HG03571 (cell line): Measurements from ENCODE around the gene XRN2.
"Not testable (repeated sequence)": the region's sequence is repeated elsewhere in the genome, so short reads cannot be mapped to it uniquely, and the experiment has no call there.

Experiments used
- ATAC-seq: cut with Tn5 transposase; IDR thresholded peaks from one replicate; pipeline ENCODE4 v1.9.1; 2021; ENCODE audit not compliant: unreplicated experiment

XRN2 gene

DNA sequence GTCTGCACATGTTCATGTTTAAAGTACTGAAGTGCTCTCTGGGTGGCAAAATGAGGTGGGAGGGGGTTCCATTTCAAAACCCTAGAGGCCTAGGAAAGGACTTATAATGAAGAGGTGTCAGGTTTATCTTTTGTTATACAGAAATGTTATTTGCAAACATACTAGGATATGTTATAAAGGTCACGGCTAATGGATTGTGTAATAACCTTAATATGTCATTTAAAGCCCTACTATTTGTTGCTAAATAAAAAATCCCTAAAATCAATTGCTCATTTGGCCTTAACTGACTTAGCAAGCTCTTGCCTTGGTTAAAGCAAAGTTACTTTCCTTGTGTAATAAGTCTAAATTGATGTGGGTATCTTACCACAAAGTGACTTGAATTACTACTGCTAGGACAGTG is 85.4 kb downstream of the XRN2 start:
- no peak for ATAC-seq

DNA sequence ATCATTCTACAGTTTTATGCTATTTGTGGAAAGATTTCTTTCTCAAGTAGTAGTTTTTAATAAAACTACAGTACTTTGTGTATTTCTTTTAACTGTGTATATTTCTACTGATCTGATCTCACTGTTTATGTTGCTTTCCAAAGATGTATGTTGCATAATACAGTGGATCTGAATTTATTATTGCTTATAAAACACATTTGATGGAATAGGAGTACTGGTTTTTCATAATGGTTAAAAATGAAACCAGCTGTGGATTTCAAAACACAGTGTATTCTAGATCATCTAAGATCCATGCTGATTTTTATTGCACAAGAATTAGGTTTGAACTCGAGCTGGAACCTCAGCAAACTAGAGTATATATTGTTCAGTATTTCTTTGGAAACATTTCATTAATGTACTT is 86.2 kb downstream of the XRN2 start:
- no peak for ATAC-seq

DNA sequence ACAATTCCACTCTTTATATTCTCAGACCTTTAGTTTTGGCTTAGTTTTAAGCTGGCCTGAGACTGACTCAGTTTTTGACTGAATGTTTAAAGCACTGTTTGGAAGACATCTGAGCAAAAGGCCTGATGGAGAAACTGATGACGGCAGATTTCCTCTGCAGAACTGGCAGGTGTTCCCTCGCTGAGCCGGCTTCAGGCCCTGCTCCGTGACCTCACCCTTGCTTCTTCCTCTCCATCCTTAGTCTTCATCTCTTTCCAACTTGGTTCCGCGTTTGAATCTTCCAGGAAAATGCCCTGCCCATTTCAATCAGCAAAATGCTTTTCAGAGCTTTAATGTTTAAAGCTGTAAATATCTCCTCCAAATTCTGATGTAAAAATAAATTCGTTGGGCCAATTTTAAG is 87.6 kb downstream of the XRN2 start:
- ATAC-seq = no peak

DNA sequence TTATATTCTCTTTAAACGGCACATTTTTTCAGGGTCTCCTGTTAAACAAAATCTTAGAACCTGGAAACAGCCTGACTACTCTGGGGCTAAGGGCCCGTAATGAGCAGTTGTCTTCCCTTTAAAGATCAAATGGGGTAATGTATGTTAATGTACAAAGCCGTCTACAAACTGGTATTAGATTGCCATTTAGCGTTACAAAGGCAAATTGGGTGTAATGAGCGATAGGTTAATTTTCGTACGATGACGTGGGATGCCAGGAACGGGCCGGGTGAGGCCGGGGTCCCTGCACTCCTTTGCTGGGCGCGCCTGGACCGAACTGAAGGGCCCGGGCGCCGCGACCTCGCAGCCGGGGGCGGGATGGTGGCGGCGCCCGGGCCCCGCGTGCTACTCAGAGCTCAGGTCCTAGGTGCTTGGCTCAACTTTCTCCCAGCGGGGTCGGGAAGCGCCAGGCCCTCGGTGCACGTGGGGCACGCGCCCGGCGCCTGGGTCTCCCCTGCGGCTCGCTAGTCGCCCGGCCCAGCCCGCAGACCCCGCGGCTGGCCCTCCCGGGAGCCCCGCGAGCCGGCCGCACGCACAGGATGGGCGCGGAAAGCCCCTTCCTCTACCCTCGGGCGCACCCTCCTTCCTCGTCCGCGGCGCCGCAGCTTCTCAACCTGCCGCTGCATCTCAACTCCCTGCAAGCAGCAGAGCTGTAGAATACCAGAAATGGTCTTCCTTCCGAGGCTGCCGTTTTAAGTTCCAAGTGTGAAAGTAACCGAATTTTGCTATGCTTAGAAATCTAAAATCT is 88.2 kb downstream of the XRN2 start:
- ATAC-seq = no peak

DNA sequence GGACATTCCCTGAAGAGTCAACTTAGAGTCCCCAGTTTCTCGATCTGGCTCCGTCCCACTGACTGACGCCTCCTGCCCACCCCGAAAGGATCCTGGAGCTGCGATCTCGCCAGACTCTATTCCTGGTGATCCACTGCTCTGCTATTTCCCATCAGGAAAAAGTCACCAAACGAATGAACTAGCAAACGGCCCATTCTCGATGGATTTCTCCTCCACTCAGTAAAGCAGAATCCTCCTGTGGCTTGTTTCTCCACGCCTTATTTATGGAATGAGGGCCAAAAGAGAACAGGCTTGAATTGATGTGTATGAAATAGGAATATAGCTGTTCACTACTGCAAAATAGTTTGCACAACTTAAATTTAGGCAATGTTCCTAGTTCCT is 88.8 kb downstream of the XRN2 start:
- no peak for ATAC-seq

DNA sequence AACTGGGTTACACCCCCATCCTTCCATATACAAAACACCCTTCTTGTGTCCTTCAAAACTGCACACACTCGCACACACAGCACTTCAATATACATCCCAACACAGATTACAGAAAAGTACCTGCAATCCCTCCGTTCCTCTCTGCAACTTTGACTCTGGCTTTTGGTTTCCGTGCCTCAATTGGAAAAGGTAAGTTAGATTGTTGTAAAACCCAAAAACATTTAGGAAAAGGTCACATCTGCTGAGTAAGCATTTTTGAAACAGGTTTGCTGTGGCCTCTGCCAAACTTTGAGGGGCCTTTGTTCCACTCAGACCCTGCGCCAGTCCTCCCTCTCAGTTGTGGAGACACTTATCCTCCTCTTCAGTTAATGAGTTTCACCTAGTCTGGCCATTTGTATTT is 90.0 kb downstream of the XRN2 start:
- no peak for ATAC-seq

DNA sequence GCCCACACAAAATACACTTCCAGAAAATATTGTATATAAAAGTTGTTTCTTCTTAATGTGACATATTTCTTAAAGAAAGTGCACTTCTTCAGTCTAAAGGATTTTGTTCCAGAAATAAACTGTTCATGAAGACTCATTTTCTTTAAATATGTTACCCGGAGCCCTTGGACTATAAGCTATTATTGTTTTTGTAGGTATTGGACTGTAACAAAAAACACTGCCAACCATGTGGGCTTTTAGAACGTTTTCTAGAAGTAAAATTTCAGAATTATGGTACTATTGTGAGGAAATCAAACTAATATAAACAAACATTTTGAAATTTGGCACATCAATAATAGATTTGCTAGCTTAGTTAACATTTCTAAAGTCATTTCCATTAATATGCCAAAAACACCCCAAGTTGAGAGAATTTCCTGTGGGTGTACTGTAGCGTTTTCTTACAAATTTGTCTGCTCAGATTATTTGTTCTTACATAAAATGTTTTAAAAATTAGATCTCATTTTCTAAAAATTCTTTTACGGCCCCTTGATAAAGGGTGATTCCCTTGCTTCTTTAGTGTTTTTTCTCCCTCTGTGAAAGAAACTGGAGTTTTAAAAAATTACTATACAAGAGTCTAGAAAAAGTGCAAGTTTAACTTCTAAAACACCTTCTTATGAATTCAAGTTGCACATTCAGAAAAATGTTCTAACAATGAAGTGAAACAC is 90.8 kb downstream of the XRN2 start:
- ATAC-seq = no peak

DNA sequence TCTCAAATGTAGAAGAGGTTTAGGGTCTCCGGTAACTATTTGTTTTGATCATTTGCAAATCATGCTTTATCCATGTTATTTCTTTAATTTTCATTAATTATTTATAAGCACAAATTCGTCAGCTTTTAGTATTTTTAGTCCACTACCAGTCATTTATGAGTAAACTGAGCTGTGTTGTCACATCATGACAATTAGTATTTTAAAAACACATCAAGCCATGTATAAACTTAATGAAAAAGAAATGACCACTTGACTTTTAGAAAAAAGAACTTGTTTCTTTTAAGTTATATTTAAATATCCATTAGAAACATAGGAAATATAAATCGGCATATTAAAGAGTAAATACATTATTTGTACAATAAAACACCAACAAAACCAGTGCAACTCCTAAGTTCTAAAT is 91.4 kb downstream of the XRN2 start:
- ATAC-seq = no peak

DNA sequence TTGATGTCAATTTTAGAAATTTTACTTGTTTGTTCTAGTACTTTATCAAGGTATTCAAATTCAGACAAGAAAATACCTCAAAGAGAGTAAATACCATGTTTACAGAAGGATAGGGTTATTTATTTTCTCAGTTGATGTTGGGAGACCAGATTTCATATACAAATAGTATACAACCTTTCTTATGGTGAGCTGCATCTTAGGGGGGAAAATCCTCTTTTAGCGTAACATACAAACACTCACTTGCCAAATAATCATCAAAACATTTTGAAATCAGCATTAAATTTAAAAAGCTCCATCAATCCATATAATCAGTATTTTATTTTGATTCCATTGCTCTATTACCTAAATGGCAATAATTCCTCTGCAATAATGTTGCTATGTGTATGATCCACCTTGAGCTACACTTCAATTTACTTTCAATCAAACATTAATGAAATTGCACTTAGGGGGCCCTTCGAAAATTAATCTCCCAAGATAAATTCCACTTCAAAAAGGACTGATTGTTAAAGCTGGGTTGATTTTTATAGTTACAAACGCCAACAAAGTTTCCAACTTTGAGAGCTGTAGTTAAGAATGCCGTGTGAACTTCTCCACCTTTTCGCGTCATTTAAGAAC is 92.0 kb downstream of the XRN2 start:
- ATAC-seq = no peak

DNA sequence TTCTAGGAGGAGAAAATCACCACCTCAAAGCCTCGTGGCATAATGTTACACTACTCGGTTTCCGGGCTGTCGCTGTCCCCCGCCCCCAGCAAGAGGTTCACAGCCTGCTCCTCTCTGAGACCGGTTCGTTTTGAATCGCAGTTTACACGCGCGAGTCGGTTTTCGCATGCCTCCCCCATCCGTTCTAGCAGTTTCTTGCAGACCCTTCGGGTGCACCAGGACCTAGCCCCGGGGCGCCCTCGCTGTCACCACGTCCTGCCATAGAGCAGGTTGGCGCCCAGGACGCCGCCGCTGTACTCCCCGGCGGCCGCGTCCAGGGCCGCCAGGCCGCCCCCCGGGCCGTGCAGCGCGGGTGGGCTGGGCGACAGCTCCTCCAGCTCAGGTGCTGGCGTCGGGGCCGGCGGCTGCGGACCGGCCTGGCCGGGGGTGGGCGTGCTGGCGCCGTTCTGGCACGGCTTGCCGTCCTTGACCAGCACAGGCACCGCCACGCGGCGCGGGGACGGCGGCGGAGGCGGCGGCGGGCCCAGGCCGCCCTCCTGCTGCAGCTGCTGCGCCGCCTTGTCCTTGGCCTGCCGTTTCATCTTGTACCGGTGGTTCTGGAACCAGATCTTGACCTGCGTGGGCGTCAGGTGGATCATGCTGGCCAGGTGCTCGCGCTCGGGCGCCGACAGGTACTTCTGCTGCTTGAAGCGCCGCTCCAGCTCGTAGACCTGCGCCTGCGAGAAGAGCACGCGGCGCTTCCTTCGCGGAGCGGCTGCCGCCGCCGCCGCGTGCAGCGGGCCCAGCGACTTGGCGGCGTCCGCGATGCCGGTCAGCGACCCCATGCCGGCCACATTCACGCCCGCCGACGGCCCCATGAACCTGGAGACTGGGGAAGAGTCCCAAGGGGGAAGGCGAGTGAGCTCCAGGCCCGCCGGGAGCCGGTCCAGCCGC is 92.8 kb downstream of the XRN2 start:
- no peak for ATAC-seq

DNA sequence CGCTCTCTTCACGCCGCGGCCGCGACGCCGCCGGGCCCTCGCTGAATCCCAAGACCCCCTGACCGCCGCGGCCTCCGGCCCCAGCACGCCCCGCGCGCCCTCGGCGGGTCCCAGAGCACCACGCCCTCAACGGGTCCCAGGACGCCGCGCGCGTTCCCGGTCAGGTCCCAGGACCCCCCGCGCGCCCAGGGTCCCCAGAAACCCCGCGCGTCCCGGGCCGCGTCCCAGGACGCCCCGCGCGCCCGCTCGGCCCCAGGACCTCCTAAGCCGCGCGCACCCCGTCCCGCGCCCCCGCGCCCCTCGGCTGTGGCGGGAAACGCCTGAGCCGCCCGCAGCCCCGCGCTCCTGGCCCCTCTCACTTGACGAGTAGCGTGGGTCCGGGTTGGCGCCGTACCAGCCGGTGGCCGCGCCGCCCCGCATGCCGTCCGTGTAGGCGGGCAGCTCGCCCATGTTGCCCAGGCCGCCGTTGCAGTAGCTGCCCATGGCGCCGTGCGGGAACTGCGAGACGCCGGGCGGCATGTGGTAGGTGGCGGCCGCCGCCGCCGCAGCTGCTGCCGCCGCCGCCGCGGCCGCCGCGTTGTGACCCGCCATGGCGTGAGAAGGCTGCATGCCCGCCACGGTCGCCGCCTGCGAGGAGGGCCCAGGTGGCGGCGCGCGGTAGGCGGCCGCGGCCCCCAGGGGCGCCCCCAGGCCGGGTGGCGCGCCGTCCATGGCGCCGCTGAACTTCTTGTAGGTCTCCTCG is 93.6 kb downstream of the XRN2 start:
- no peak for ATAC-seq

DNA sequence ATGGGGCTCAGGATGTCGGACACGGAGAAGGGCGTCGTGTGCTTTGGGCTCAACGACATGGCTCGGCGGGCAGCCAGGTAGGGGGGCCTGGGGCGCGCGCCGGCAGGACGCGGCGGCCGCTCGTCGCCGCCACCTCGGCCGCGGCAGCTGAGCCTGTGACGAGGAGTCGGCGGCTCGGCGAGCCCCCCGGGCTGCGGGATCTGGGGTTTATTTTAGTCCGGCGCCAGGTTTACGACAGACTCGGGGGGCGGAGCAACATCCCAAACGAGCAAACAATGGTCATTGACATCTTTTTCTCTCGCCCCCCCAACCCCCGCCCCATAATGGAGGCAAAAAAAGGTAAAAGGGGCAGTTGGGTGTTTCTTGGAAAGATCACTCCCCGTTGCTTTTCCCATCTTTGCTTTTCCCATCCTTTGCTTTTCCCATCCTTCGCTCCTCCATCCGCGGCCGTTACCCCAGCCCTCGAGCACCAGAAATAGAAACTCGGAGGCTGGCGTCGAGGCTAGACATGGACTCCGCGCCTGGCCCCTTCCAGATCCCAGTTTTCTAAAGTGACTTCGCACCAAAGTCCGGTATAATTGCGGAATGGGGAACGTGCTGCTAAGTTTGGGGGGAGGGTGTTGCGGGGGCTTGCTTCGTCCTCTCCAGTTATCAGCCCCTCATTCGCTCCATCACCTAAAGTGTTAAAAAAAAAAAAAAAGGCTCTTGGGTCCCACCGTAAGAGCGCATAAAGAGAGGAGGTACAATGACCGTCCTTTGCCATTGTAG is 94.4 kb downstream of the XRN2 start, which contains the start of gene NKX2-4:
Gene NKX2-4 (minus strand): TSS at position 186 of the 768 bp plus-strand sequence. CDS start 127 bp downstream, at position 59.
- ATAC-seq = no peak

DNA sequence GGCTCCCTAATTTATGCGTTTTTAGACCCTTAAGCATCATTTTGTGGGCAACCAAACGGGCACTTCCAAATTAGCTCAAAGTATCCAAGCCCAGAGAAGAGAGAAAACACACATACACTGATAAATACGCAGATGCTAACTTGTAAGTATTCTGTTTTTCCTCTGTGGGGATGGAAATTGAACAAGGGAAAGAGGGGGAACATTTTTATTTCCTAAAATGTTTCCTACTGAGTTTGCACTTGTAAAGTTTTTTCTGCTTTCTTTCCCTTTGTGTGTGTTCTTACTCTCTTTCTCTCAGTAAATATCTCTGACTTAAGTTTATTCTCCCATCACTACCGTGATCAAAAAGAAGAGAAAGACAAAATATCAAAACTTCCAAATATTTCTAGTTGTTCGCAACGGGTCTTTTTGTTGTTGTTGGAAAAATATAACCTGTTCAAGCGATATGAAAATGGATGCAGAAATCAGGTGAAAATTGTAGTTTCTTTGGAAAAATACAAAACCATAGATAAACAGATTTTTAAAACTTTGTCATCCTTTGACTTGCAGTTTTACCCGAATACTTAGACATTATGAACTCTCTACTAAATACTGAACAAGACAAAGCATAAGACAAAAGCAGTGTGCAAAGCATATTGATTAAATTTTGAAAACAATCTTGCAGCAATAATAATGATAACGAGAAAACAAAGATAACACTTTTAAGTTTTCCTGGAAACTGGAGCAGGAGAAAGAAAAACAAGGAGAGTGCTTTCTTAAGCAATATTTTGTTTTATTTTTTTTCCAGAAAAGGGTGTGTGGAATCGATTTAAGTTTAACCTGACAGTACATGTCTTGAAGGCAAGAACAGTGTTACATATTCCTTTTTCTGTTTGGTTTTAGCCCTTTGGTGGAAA is 95.2 kb downstream of the XRN2 start:
- ATAC-seq = no peak

DNA sequence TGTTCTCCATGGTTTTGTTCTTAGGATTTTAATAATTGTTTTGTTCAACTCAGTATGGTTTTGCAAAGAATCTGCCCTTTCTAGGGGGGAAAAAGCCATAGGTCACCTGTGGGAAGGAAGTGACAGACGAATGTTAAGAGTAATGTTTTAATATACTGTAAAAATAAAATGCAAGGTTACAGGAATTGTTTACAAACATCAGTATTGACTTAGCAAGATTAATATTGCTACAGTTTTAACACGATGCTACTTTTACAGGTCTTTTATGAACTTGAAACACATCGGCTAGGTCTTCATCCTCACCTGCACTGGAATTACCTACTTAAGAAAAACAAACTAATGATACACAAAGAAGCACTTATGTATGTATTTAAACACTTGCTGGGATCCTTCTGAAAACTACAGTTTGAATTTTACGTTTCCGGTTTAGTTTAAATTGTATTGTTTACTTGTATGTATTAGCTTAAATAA is 95.9 kb downstream of the XRN2 start:
- no peak for ATAC-seq

DNA sequence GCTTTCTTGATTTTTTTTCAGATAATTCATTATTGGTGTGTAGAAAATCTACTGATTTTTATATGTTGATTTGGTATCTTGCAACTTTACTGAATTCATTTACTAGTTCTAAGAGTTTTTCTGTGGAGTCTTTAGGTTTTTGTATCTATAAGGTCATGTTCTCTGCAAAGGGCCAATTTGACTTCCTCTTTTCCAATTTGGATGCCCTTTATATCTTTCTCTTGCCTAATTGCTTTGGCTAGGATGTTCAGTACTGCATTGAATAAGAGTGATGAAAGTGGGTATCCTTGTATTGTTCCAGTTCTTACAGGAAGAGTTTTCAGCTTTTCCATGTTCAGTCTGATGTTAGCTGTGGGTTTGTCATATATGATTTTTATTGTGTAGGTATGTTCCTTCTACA is 108.6 kb downstream of the XRN2 start:
- no peak for ATAC-seq

DNA sequence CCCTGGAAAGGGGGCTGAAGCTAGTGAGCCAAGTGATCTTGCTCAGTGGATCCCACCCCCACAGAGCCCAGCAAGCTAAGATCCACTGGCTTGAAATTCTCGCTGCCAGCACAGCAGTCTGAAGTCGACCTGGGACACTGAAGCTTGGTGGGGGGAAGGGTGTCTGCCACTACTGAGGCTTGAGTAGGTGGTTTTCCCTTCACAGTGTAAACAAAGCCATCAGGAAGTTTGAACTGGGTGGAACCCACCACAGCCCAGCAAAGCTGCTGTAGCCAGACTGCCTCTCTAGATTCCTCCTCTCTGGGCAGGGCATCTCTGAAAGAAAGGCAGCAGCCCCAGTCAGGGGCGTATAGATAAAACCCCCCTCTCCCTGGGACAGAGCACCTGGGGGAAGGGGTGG is 110.9 kb downstream of the XRN2 start:
- not testable (repeated sequence) for ATAC-seq

DNA sequence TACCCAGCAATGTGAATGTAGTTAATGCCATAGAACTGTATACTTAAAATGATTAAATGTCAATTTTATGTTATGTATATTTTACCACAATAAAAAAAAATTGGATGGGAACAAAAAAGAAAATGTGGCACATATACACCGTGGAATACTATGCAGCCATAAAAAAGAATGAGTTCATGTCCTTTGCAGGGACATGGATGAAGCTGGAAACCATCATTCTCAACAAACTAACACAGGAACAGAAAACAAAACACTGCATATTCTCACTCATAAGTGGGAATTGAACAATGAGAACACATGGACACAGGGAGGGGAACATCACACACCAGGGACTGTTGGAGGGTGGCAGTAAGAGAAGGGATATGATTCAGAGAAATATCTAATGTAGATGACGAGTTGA is 116.0 kb downstream of the XRN2 start:
- ATAC-seq = not testable (repeated sequence)

DNA sequence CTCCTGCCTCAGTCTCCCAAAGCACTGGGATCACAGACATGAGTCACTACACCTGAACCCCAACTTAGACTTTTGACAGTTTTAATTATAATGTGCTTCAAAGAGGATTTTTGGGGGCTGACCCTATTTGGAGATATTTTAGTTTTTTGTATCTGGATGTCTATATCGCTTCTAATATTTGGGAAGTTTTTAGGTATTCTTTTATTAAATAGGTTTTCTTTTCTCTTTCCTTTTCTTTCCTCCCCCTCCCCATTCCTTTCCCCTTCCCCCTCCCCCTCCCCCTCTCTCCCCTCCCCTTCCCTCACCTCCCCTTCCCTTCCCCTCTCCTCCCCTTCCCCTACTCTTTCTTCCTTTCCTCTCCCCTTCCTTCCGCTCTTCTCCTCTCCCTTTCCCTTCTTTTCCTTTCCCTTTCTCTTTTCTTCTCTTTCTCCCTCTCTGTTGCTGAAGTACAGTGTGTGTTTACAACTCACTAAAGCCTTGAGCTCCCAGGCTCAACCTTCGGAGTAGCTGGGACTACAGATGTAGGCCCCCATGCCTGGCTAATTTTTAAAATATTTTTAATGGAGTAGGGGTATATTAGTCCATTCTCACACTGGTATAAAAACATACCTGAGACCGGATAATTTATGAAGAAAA is 118.6 kb downstream of the XRN2 start:
- no peak for ATAC-seq
